GM18508 (cell line): Measurements from ENCODE around the gene MYOCOS.
"Not testable (repeated sequence)": the region's sequence is repeated elsewhere in the genome, so short reads cannot be mapped to it uniquely, and the experiment has no call there.

Source experiments
- ATAC-seq: cut with Tn5 transposase; IDR thresholded peaks from one replicate; pipeline ENCODE4 v1.9.1; 2021; ENCODE audit warnings: moderate number of reproducible peaks; ENCODE audit not compliant: insufficient read depth, unreplicated experiment

Gene MYOCOS

DNA sequence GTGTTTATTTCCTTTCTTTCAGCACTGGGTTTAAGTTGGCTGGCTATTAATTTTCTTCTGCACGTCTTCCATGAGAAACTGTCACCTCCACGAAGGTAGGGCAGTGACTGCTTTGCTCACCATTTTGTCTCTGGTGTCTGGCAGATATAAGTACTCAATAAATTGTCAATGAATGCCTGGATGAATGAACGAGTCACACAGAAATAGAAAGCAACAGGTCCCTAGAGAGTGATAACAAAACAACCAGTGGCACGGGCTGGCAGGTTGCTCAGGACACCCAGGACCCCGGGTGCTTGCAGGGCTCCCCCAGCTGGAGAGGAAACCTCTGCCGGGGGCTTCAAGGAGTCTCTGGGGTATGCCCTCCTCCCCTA, 33.7 kb downstream of the MYOCOS start:
- ATAC-seq, result no peak

- ATAC-seq, result not testable (repeated sequence)
Measured at GRCh38 chr1:171656206-171656605, 34.2 kb downstream of the MYOCOS start.

DNA sequence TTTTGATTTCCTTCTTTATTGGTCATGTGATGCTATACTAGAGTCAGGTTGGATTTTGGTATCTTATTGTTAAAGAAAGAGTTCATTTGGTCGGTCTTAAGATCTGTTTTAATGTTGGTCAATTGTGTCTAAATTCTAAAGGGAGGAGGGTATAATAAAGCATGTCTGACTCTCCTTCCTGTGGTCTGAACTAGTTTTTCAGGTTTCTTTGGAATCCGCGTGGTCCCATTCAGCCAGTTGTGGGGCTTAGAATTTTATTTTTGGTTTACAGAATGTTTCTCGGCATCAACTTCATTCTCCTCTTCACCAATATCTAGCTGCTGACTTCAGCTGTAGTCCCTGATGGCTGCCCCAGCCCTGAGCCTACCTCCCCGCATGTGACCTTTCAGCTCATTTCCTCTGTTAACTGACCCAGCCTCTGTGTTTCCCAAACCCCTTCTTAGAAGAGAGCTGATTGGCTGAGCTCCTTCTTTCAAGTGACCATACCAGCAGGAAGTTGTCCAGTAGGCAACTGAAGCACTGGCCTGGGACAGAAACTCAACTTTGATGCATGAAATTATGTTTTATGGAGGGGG, 39.1 kb downstream of the MYOCOS start:
- ATAC-seq, result no peak

GRCh38 chr1:171663036-171663853, 41.2 kb downstream of the MYOCOS start:
- no peak for ATAC-seq

DNA sequence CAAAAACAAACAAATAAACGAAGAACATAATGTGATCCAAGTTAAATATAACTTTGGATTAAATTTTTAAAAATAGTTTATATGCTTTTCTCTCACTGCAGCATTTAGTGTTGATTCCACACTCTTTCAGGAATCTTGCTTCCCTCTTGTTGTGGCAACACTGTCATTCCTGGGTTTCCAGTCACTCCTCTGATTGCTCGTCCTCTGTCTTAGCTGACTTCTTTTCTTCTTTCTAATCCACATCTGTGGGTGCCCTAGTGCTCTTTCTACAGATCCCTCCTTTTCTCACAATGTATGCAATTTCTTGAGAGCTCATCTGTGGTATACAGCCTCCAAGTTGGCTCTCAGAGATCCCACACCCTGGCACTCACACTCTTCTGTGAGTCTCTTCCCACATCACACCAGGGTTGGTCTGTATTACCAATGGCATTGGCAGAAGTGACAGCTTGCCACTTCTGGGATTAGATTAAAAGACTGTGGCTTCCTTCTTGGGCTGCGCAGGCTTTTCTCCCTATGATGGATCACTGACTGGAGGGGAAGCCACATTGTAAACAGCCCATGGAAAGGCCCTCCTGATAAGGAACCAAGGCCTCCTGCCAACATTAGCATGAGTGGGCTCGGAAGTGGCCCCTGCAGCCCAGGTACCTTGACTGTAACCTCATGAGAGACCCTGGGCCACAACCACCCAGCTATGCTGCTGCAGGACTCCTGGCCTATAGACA, 42.0 kb downstream of the MYOCOS start:
- ATAC-seq, result no peak

DNA sequence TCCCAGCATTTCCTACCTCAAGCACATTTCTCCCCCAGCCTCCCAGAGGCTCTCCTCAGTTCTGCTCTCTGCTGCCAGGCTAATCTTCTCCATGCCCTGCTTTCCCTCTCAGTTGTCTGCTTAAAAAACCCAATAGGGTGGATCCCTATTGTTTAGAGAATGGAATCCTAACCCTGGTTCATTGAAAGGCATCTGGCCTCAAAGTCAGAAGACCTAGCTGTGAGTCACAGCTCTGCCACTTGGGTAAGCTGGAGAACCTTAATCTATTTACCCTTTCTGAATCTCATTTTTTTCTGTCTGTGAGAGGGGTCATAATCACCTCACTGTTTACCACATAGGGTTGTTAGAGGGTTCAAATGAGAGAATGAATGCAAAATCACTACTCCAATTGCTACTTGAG, 42.9 kb downstream of the MYOCOS start:
- no peak for ATAC-seq

DNA sequence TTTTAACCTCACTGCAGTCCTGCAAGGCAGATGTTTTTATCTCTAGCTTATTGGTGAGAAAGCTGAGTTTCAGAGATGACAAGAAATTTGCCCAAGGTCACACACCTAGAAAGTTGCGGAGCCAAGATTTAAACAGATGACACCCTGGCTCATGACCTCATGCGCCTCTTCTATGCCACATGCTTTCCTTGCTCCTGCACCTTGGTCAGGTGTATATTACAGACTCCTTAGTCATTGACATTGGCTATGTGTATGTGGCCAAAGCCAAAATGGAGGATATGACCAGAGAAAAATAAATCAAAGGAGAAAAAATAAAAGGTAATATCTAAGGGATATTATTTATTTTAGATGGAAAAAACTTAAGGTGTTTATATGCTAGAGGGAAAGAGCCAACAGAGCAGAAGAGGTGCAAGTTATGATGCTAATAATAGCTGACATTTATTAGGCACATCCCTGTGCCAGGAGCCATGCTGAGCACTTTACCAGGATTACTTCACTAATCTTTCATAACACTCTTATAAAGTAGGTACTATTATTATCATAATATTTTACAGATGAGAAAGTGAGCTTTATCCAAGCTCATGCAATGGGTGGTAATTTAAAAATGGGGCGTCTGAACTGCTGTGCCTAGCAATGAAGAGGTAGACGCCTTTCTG, 44.2 kb downstream of the MYOCOS start:
- ATAC-seq, result no peak

- no peak for ATAC-seq
Measured at GRCh38 chr1:171668372-171668771, 46.3 kb downstream of the MYOCOS start.

- ATAC-seq, result no peak
Measured at GRCh38 chr1:171670739-171671138, 48.7 kb downstream of the MYOCOS start.

DNA sequence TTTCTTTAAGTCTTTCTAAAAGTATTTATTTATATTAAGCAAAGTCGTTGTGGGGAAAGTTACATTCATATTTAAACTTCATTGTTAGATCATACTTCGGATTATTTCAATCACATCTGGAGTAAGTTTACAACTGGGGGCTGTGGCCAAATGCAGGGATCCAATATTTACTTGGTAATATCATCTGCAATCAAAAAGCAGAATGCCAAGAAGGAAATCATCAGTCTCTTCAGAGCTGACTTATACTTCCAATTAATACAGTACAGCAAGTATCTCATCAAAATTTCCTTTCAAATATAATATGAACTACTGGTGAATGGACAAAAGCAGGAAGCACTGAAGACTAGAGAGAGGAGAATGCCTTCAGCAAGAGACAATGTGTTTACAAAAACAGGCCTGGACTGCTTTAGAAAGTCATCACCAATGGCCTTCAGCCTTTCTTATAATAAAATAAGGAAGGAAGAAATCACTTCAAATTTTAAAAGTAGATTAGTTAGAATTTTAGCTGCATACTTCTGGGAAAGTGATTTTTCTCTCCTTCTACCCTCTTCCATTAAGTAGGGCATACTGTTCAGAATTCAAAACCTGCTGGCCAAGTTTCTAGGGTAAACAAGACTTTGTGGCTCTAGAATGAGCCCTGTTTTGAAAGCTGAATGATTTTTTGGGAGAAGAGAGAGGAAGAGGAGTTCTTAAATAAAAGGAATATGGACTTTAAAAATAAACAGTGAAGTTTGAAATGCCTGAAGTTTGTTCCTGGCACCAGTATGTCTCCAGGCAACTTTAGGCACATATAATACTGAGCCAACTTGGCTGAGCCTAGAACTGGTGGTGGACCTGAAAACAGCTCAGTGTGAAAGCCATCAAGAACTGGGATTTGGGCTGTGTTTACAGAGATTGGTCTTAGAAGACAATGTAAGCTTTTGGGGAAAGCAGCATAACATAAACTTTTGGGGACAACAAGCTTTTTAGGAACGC, 52.7 kb downstream of the MYOCOS start:
- no peak for ATAC-seq
